CD4-positive, alpha-beta T cell treated with Interleukin-6 at 100 ng/mL for 8 hours (primary cell): Measurements from ENCODE around the gene MRPS26.
"Not testable (repeated sequence)": the region's sequence is repeated elsewhere in the genome, so short reads cannot be mapped to it uniquely, and the experiment has no call there.

ENCODE experiments used
- DNase-seq: peaks from one replicate; pipeline ENCODE4 v3.0.0-alpha.2; 2020; ENCODE audit warnings: mixed read lengths, low spot score

The MRPS26 gene

GRCh38 chr20:3074812-3075211, 29.0 kb downstream of the MRPS26 start:
- DNase-seq = no peak

- DNase-seq = not testable (repeated sequence)
These were observed 29.5 kb downstream of the MRPS26 start for GRCh38 chr20:3075315-3075714.

GRCh38 chr20:3077618-3078134, 31.8 kb downstream of the MRPS26 start:
- no peak for DNase-seq

GRCh38 chr20:3080939-3081388, 35.1 kb downstream of the MRPS26 start:
- DNase-seq = no peak

DNA sequence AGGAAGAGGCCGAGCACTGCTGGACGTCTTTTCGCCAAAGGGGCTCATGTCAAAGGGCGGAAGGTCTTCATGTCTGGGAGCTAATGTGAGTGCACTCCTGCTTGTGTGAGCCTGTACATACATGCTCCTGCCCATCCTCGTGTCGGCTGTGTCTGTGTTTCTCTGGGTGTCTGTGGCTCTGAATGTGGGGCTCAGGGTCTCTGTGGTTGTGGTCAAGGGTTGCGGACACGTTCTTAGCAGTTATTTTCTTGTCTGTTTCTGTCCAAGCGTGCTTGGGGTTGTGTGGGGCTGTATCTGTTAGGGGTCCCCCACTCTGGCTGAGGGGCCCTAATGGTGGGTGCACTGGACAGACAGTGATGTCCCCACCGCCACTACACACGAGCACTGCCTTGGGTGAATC, 35.8 kb downstream of the MRPS26 start:
- no peak for DNase-seq

GRCh38 chr20:3082306-3082951, 36.6 kb downstream of the MRPS26 start:
- no peak for DNase-seq

DNA sequence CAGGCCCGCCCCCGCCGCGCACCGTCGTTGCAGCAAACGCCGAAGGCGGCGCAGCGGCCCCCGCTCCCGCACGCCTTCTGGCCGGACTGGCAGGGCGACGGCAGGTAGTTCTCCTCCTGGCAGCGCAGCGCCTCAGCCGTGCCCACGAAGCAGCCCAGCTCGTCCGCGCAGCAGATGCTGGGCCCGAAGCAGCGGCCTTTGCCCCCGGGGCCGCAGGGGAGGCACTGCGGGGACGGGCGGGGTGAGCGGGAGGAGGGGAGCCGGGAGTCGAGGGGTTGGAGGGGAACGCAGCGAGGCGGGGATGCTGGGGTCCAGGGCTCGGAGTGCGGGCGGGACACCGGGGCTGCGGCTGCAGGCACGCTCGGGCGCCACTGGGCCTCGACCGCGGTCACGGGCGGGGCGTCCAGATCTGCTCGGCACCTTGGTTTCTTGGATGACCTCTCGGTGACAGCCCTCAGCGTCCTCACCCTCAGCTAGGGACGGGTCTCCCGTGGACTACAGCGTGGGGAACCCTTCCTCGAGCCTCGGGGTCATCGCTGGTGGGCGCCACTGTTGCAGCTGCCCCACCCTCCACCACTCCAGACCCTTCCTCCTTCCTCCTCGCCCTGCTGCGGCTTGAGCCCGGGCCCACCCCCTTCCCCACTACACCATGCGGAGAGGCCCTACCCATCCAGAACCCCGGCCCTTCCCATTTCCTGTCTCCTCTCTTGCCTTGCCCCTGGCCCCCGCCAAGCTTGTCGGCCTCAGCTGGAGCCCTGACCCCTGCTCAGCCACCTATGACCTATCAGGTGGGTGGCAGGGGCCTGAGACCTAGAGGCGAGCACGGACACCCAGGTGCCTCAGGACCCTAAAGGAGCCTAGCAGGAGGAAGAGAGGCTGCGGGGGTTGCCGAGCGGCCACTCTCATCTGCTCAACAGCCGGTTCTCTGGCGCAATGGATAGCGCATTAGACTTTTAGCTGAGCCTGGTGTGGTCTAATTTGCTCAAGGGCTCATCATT, 37.4 kb downstream of the MRPS26 start:
- no peak for DNase-seq

DNA sequence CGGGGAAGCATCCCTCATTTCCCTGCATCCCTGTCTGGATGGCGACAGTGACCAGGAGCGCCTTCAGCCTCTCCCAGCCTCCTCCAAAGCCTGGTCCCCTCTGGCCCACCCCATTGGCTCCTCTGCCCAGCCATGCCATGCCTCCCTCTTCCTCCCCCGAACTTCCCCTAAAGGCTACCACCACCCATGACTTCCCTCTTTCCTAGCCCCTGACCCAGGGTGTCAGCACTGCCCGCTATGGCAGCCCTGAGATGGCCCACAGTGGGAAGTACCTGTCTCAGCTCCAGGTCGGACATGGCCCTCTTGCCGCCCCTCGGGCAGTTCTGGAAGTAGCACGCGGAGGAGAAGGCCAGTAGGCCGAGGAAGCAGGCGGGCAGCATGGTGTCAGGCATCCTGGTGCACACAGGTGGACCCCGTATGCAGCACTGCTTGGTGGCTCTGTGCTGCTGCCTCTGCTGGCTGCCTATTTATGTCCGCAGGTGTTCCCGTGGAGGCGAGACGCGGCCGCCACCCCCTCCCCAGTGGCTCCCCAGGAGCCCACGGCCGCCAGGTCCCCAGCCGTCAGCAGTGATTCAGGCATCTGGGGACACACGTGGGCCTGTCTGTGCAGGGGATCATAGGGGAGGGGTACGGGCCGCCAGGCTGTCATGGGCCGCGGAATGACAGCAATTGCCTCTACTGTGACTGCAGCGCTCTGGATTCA, 38.6 kb downstream of the MRPS26 start, which contains the start of gene AVP:
Gene AVP (minus strand): TSS at position 442 of the 703 bp plus-strand sequence. CDS start 50 bp downstream, at position 392.
- no peak for DNase-seq

- no peak for DNase-seq
These were observed 39.1 kb downstream of the MRPS26 start for GRCh38 chr20:3084986-3085360.

DNA sequence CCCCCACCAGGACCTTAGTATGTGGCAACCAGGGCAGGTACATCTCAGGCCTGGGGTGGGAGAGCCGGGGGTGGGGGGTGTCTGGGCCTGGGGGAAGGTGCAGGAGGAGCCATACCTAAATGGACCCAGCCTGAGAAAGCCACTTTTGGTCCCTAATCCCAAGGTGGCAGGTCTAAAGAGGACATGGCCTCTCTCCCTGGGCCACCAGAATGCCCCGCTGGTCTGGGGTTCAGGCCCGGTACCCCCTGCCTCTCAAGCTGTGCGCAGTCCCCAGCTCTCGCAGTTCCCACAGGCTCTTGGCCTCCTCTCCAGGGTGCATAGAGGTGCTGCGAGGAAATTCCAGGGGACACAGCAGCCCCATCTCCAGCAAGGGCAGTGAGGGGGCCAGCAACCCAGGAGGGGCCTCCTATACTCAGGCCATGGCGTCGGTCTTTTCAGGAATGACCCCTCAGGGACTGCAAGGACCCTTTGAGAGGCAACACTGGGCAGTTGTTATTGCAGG, 39.8 kb downstream of the MRPS26 start:
- DNase-seq = no peak

GRCh38 chr20:3088031-3088430, 42.2 kb downstream of the MRPS26 start:
- no peak for DNase-seq

DNA sequence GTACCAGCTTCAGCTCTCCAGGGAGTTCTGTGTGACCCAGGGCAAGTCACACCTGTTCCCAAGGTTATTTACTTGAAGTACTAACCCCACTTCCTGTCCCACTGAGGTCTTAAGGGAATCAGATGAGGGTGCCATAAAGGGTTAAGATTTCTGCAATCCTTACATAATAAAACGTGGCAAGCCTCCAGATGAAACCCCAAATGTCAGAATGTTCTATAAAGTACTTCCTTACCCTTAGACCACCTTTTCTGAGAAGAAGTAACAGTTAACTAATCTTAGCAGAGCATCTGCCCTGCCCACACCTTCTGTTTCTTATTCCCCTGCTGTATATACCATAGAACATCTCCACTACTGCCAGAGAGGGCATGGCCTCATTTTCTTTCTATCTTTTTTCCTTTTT, 44.7 kb downstream of the MRPS26 start:
- DNase-seq = no peak

DNA sequence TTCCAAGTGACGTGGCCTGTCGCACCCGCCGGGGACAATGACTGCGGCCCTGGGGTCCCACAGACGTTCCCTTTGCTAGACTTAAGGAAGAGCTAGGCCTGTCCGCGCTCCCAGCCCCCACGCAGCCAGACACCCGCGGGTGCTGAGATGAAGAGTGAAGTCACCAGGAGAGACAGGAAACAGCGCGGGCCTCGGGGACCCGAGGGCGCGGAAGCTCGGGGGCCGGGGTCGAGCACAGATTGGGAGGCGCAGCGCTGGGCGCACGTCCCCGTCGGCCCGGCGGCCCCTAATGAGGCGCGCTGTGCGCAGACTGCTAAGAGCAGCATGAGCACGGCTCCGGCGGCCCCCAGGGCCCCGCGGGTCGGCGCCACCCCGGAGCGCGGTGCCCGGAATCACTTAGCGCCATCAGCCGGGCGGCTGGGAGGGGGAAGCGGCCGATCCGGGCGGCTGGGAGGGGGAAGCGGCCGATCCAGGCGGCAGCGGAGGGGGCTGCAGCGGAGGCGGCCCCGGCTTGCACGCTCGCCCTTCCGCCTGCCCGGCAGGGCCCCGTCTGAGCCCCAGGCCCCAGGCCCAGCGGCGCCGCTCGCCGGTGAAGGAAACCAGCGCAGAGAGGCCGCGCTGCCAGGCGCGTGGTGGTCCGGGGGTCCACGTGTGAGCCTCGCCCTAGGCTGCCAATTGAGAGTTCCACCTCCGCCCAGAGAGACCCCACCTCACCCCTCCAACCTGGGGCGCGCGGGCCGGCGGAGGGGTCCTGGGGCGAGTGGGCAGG, 46.9 kb downstream of the MRPS26 start:
- peak; percentile 33 for DNase-seq

- peak; percentile 29 for DNase-seq
These were observed 48.1 kb downstream of the MRPS26 start for GRCh38 chr20:3093861-3094361.

DNA sequence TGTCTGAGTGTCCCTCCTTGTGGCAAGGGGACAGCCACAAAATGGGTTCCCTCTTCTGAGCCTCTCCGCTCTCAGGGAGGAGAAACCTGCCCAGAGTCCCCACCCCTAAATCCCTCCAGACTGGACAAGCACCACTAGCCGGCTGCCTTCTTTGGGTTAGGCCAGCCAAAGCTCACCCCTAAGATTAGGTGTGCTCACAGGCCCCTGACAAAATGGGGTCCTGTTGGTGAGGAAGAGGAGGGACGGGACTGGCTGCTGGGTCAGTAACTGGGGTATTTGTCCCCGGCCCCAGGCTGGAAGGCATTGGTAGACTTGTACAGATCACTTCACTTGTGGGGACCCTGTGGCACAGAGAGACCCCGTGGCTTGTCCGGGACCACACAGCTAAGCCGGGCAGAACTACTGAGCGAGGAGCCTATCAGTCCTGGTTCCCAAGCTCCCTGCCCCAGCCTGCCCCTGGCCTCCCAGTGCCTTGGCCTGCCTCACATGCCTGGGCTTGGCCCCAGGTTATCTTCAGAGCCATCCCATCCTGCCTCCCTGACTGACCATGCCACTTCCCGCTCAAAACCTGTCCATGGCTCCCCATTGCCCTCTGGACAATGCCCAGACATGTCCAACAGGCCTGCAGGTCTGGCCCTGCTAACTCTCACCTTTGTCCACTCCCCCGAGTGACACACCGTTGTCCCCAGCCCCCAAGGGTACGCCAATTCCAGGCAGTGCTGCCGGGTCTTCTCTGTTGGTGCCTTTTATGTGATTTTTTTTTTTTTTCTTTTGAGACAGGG, 49.2 kb downstream of the MRPS26 start:
- no peak for DNase-seq
